HCT116 (cell line): ENCODE results near the gene DUXB. TPM values are rescaled to one million over a fixed set of nuclear protein-coding genes. Genes with fewer than 3 reads are reported as not detected.

Source experiments
- ATAC-seq: fragments of 200-7000 bp; cut with Tn5 transposase; 2 replicates; pipeline ENCODE4 v1.9.1; 2020; ENCODE audit warnings: mild to moderate bottlenecking, moderate library complexity
- BruUV-seq: library from RNA; stranded (reverse); fragments of 400-500 nt; replicated peaks from 2 replicates; lab custom pipeline; 2021; lab: Mats Ljungman, UMichigan
- CTCF ChIA-PET: fragments of 300-600 bp; sonication (Branson Sonifier 250); formaldehyde crosslinking; loops from one replicate; lab custom pipeline; 2021; ENCODE audit warnings: antibody characterized with exemption; lab: Charles Lee
- POLR2A ChIA-PET: fragments of 300-600, 350-600 bp; sonication (Branson Sonifier 250); formaldehyde crosslinking; loops from one replicate; lab custom pipeline; 2021; ENCODE audit warnings: antibody characterized with exemption; lab: Charles Lee
- RAD21 ChIA-PET, 2 experiments: fragments of 300-600 bp; sonication (Branson Sonifier 250); formaldehyde crosslinking; loops; one replicate each; lab custom pipeline; 2023; ENCODE audit warnings: low total read pairs in 2 of 2; ENCODE audit not compliant: uncharacterized antibody in 2 of 2, unreplicated experiment in 2 of 2, low non-redundant PET in 1 of 2; lab: Charles Lee
- DNase-seq: peaks from one replicate; pipeline ENCODE4 v3.0.0-alpha.2; 2010; ENCODE audit warnings: low read depth, low spot score
- H2AFZ ChIP-seq: fragments of 200-600 bp; shearing (Covaris generic), sonication (generic); 2 replicates; pipeline ENCODE4 v1.6.1; 2017; ENCODE audit warnings: low read depth, mixed run types, mixed read lengths, antibody characterized with exemption, low read length; ENCODE audit not compliant: poor library complexity, severe bottlenecking
- H3K27ac ChIP-seq: 2 replicates; pipeline ENCODE4 v1.5.1; 2012; ENCODE audit warnings: low read depth, low read length
- H3K27me3 ChIP-seq: fragments of 200-600 bp; sonication (generic); 2 replicates; pipeline ENCODE4 v1.6.1; 2016; ENCODE audit warnings: mixed run types, low read length, mixed read lengths; ENCODE audit not compliant: insufficient read depth
- H3K36me3 ChIP-seq, 2 experiments: fragments of 200-500 bp in 1 of 2; fragments of 200-600 bp in 1 of 2; sonication (Bioruptor generic) in 1 of 2; sonication (generic) in 1 of 2; 2 replicates each; pipeline versions ENCODE4 v1.5.1 to v1.6.1; 2014 to 2016; ENCODE audit warnings: low read length in 2 of 2, inconsistent platforms in 1 of 2, mixed read lengths in 1 of 2, mixed run types in 1 of 2; ENCODE audit not compliant: insufficient read depth in 2 of 2, control insufficient read depth in 1 of 2
- H3K4me1 ChIP-seq, 2 experiments: fragments of 200-600 bp in 1 of 2; sonication (generic) in 1 of 2; 2 replicates each; pipeline versions ENCODE4 v1.5.1 to v1.6.1; 2012 to 2017; ENCODE audit warnings: low read length in 2 of 2, inconsistent platforms in 1 of 2, mild to moderate bottlenecking in 1 of 2, mixed read lengths in 1 of 2, mixed run types in 1 of 2, moderate library complexity in 1 of 2; ENCODE audit not compliant: insufficient read depth in 2 of 2, control insufficient read depth in 1 of 2
- H3K4me2 ChIP-seq: fragments of 200-600 bp; sonication (generic); 2 replicates; pipeline ENCODE4 v1.6.1; 2017; ENCODE audit warnings: mixed run types, low read length, mixed read lengths
- H3K4me3 ChIP-seq, 2 experiments: fragments of 200-600 bp in 1 of 2; sonication (generic) in 1 of 2; replicated peaks in 1 of 2; 2 replicates each; pipeline ENCODE4 v1.5.1; 2011 to 2016; ENCODE audit warnings: low read length in 2 of 2, control low read depth in 1 of 2, low read depth in 1 of 2, mild to moderate bottlenecking in 1 of 2, mixed read lengths in 1 of 2, mixed run types in 1 of 2
- H3K79me2 ChIP-seq: fragments of 200-600 bp; sonication (generic); 2 replicates; pipeline ENCODE4 v1.6.1; 2017; ENCODE audit warnings: mild to moderate bottlenecking, mixed run types, low read length, moderate library complexity, mixed read lengths; ENCODE audit not compliant: insufficient read depth
- H3K9ac ChIP-seq: fragments of 200-600 bp; sonication (generic); 2 replicates; pipeline ENCODE4 v1.6.1; 2016; ENCODE audit warnings: low read length, mixed read lengths
- H3K9me2 ChIP-seq: fragments of 200-600 bp; sonication (generic), shearing (Covaris generic); 2 replicates; pipeline ENCODE4 v1.6.1; 2017; ENCODE audit warnings: mixed run types, mild to moderate bottlenecking, moderate library complexity; ENCODE audit not compliant: insufficient read depth
- H3K9me3 ChIP-seq, 2 experiments: fragments of 200-500 bp in 1 of 2; fragments of 200-600 bp in 1 of 2; sonication (Bioruptor generic) in 1 of 2; sonication (generic) in 1 of 2; 2 replicates each; pipeline ENCODE4 v1.6.1; 2014 to 2017; ENCODE audit warnings: low read length in 2 of 2, mixed read lengths in 2 of 2, inconsistent platforms in 1 of 2, low read depth in 1 of 2, mild to moderate bottlenecking in 1 of 2, mixed run types in 1 of 2, moderate library complexity in 1 of 2; ENCODE audit not compliant: control insufficient read depth in 1 of 2, insufficient read depth in 1 of 2
- H4K20me1 ChIP-seq: fragments of 200-600 bp; sonication (generic), shearing (Covaris generic); 2 replicates; pipeline ENCODE4 v1.6.1; 2017; ENCODE audit warnings: mixed run types, mild to moderate bottlenecking, moderate library complexity; ENCODE audit not compliant: insufficient read depth
- CBX3 ChIP-seq: IDR thresholded peaks from 2 replicates; pipeline ENCODE4 v1.6.1; 2012; ENCODE audit warnings: low read depth
- CEBPB ChIP-seq: IDR thresholded peaks from 2 replicates; pipeline ENCODE4 v1.6.1; 2012; ENCODE audit warnings: low read depth
- EGR1 ChIP-seq: IDR thresholded peaks from 2 replicates; pipeline ENCODE4 v1.6.1; 2012; ENCODE audit warnings: low read depth
- EZH2 ChIP-seq: fragments of 200-600 bp; sonication (generic); IDR thresholded peaks from 2 replicates; pipeline ENCODE4 v1.6.1; 2017; ENCODE audit warnings: antibody characterized with exemption, mixed run types
- EZH2phosphoT487 ChIP-seq: fragments of 200-600 bp; IDR thresholded peaks from 2 replicates; pipeline ENCODE4 v1.6.1; 2018; ENCODE audit warnings: antibody characterized with exemption, borderline replicate concordance
- FOSL1 ChIP-seq: IDR thresholded peaks from 2 replicates; pipeline ENCODE4 v1.6.1; 2012; ENCODE audit warnings: low read depth
- JUND ChIP-seq: IDR thresholded peaks from 2 replicates; pipeline ENCODE4 v1.6.1; 2012
- POLR2A ChIP-seq: IDR thresholded peaks from 2 replicates; pipeline ENCODE4 v1.7.0; 2011; ENCODE audit warnings: borderline replicate concordance; ENCODE audit not compliant: insufficient read depth, insufficient read length; ENCODE audit errors: extremely low read depth
- SIN3A ChIP-seq: IDR thresholded peaks from 2 replicates; pipeline ENCODE4 v1.6.1; 2012; ENCODE audit warnings: low read depth
- SP1 ChIP-seq: IDR thresholded peaks from 2 replicates; pipeline ENCODE4 v1.6.1; 2012; ENCODE audit warnings: low read depth
- SRF ChIP-seq: IDR thresholded peaks from 2 replicates; pipeline ENCODE4 v1.6.1; 2012; ENCODE audit warnings: low read depth
- TCF7L2 ChIP-seq: IDR thresholded peaks from 2 replicates; pipeline ENCODE4 v1.7.0; 2011; ENCODE audit warnings: borderline replicate concordance, inconsistent platforms; ENCODE audit not compliant: insufficient read depth, insufficient read length; ENCODE audit errors: extremely low read depth
- YY1 ChIP-seq: IDR thresholded peaks from 2 replicates; pipeline ENCODE4 v1.6.1; 2011; ENCODE audit warnings: low read length, low read depth, moderate library complexity, mild to moderate bottlenecking; ENCODE audit not compliant: insufficient replicate concordance; ENCODE audit errors: extremely low read depth
- intact Hi-C: fragments of 100-400 bp; cut with micrococcal nuclease; formaldehyde crosslinking; loops from 2 replicates; pipeline ENCODE4 v1.10.0; 2022
- total RNA-seq: library from RNA; stranded (reverse); gene quantifications from one replicate; pipeline ENCODE4 v1.2.1, GENCODE V29; 2021; ENCODE audit not compliant: unreplicated experiment
- TF ChIP-seq, protein P1 (sequence below): IDR thresholded peaks from 2 replicates; pipeline ENCODE4 v1.6.1; 2011; ENCODE audit warnings: mild to moderate bottlenecking, low read length, moderate library complexity; ENCODE audit not compliant: insufficient replicate concordance; ENCODE audit errors: extremely low read depth
- TF ChIP-seq, protein P2 (sequence below): IDR thresholded peaks from 2 replicates; pipeline ENCODE4 v1.6.1; 2012
- TF ChIP-seq, protein P3 (sequence below), 3 experiments: fragments of 200-600 bp in 1 of 3; sonication (generic) in 1 of 3; IDR thresholded peaks in 2 of 3; conservative IDR thresholded peaks in 1 of 3; 2 replicates each; pipeline ENCODE4 v1.5.1; 2012 to 2017; ENCODE audit warnings: low read depth in 2 of 3, low read length in 2 of 3, antibody characterized with exemption in 1 of 3, borderline replicate concordance in 1 of 3, control low read depth in 1 of 3, mild to moderate bottlenecking in 1 of 3, mixed read lengths in 1 of 3, mixed run types in 1 of 3, moderate library complexity in 1 of 3; ENCODE audit not compliant: insufficient read depth in 1 of 3
- TF ChIP-seq, protein P4 (sequence below): IDR thresholded peaks from 2 replicates; pipeline ENCODE4 v1.6.1; 2012

DUXB gene
- total RNA-seq, 1 experiment from 2014 or later: not detected

DNA sequence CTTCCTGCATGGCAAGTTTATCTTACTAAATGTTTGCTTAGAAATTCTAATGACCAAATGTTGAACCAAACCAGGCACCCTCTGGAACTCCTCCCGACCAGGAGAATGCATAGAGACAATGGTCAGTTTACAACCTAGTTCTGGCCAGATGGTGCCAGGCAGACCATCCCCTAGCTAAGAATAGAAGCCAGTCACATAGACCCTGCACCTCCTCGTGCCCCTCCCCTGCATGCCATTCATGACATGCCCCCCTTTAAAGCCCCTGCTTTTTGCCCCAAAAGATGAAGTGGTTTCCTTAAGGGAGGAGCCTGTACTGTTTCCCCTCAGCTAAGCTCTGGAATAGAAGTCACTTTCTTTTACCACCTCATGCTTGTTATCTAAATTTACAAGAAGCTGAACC is 31.6 kb upstream of the DUXB start (continued):
- TF ChIP-seq, protein P1, sequence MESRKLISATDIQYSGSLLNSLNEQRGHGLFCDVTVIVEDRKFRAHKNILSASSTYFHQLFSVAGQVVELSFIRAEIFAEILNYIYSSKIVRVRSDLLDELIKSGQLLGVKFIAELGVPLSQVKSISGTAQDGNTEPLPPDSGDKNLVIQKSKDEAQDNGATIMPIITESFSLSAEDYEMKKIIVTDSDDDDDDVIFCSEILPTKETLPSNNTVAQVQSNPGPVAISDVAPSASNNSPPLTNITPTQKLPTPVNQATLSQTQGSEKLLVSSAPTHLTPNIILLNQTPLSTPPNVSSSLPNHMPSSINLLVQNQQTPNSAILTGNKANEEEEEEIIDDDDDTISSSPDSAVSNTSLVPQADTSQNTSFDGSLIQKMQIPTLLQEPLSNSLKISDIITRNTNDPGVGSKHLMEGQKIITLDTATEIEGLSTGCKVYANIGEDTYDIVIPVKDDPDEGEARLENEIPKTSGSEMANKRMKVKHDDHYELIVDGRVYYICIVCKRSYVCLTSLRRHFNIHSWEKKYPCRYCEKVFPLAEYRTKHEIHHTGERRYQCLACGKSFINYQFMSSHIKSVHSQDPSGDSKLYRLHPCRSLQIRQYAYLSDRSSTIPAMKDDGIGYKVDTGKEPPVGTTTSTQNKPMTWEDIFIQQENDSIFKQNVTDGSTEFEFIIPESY: no peak
- TF ChIP-seq, protein P2, sequence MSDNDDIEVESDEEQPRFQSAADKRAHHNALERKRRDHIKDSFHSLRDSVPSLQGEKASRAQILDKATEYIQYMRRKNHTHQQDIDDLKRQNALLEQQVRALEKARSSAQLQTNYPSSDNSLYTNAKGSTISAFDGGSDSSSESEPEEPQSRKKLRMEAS: no peak
- TF ChIP-seq EGR1: no peak
- TF ChIP-seq SRF: no peak
- TF ChIP-seq, protein P3, sequence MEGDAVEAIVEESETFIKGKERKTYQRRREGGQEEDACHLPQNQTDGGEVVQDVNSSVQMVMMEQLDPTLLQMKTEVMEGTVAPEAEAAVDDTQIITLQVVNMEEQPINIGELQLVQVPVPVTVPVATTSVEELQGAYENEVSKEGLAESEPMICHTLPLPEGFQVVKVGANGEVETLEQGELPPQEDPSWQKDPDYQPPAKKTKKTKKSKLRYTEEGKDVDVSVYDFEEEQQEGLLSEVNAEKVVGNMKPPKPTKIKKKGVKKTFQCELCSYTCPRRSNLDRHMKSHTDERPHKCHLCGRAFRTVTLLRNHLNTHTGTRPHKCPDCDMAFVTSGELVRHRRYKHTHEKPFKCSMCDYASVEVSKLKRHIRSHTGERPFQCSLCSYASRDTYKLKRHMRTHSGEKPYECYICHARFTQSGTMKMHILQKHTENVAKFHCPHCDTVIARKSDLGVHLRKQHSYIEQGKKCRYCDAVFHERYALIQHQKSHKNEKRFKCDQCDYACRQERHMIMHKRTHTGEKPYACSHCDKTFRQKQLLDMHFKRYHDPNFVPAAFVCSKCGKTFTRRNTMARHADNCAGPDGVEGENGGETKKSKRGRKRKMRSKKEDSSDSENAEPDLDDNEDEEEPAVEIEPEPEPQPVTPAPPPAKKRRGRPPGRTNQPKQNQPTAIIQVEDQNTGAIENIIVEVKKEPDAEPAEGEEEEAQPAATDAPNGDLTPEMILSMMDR (IDR thresholded peaks at IDR 0.05 in 2 of 3, conservative IDR thresholded peaks at IDR 0.05 in 1 of 3; ENCODE audit: borderline replicate concordance in 1 of 3, insufficient read depth in 1 of 3, low read depth in 2 of 3, low read length in 2 of 3): no peak
- TF ChIP-seq, all 23 proteins: peak for 0

DNA sequence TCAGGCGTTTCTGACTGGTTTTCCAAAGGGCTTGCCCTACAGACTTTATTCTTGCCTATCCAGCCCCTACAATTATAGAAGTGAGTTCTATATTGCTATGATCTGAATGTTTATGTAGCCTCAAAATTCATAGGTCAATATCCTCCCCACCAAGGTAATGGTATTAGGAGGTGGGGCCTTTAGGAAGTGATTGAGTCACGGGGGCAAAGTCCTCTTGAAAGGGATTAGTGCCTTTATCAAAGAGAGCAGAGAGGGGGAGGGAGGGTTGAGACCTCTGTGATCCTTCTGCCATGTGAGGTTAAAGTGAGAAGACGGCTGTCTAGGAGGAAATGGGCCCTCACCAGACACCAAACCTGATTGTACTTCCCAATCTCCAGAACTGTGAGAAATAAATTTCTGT is 26.0 kb upstream of the DUXB start:
- ATAC-seq: no peak

More for the DNA sequence above, 26.0 kb upstream of the DUXB start:
- no peaks in the 10 kb centered on the region for H3K9me3 ChIP-seq
- no peaks in the 10 kb centered on the region for H3K27me3 ChIP-seq
- CTCF ChIA-PET: no interaction called here
- no peak overlapping the region for H3K4me3 ChIP-seq
- no peaks in the 10 kb centered on the region for H3K36me3 ChIP-seq
- no peak for DNase-seq
- H3K4me1 ChIP-seq: no peaks in the 10 kb centered on the region; a peak in 1 of 4 replicates
- H4K20me1 ChIP-seq: no peaks in the 10 kb centered on the region
- POLR2A ChIA-PET: no interaction called here
- TF ChIP-seq FOSL1 (no peak), SP1 (no peak), CEBPB (no peak), EZH2phosphoT487 (no peak), EGR1 (no peak), JUND (no peak), TCF7L2 (no peak), EZH2 (no peak), POLR2A (no peak), YY1 (no peak), CBX3 (no peak), SIN3A (no peak)
- TF ChIP-seq, protein P4, sequence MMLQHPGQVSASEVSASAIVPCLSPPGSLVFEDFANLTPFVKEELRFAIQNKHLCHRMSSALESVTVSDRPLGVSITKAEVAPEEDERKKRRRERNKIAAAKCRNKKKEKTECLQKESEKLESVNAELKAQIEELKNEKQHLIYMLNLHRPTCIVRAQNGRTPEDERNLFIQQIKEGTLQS: no peak
- TF ChIP-seq, protein P3 (IDR thresholded peaks at IDR 0.05 in 2 of 3, conservative IDR thresholded peaks at IDR 0.05 in 1 of 3; ENCODE audit: borderline replicate concordance in 1 of 3, insufficient read depth in 1 of 3, low read depth in 2 of 3, low read length in 2 of 3): no peak
- TF ChIP-seq, protein P2: no peak
- TF ChIP-seq, all 23 proteins: peak for 0
- Histone ChIP-seq H3K9ac (no peak overlapping the region), H3K4me2 (no peak overlapping the region), H2AFZ (no peak overlapping the region), H3K27ac (no peak overlapping the region), H3K79me2 (no peaks in the 10 kb centered on the region), H3K9me2 (no peaks in the 10 kb centered on the region)
- BruUV-seq: no TSS peak
- RAD21 ChIA-PET: no interaction called here
- intact Hi-C loops: no loop called here
